HuH-7.5 (cell line): ENCODE measurements around the gene CFAP46.

Experiments used
- DNase-seq: peaks from one replicate; pipeline ENCODE4 v3.0.0; 2011; ENCODE audit warnings: low spot score

CFAP46 gene

DNA sequence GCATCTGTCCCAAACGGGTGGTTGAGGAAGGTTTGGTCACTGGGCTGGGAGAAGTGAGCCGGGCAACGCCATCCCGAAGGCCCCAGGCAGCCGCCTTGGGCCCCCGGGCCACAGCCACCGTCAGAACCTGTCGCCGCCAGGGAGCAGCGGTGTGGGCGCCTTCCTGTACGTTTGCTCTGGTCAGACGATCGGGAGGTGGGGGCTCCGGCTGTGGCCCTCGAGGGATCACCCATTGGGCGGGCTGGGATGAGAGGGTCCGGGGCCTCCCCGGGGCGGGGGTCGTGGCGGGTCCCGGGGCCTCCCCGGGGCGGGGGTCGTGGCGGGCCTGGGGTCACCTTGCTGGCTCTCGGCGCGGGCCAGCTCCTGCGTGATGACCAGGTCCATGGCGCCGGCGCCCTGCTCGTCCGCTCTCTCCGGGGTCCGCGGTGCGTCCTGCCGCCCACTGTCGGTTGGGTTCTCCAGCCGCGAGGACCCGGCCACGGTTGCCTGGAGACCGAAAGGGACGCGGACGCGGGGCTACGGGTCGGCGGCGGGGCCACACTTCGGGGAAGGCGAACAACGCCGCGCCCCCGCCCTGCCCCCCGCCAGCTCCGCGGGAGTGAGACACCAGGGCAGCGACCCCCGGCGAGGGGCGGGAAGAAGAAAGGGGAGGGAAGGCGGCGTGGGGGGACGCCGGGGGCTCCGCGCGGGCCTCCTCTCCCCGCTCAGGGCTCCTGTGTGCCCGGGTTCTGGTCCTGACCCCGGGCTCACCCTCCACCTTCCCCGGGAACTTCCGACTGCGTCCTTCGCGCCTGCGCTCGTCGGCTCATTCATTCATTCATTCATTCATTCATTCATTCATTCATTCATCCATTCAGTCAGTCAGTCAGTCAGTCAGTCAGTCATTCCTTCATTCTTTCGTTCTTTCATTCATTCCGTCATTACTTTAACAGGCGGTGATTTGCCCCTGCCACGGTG is at the start of gene CFAP46:
Gene CFAP46, minus strand, starts transcription at position 470 of the 957 bp plus-strand sequence. Its CDS starts 86 bp downstream, at position 384.
- no peak for DNase-seq

GRCh38 chr10:132991706-132992432 is 49.5 kb upstream of the CFAP46 start:
- no peak for DNase-seq

GRCh38 chr10:132990684-132991545 is 48.5 kb upstream of the CFAP46 start:
- no peak for DNase-seq

DNA sequence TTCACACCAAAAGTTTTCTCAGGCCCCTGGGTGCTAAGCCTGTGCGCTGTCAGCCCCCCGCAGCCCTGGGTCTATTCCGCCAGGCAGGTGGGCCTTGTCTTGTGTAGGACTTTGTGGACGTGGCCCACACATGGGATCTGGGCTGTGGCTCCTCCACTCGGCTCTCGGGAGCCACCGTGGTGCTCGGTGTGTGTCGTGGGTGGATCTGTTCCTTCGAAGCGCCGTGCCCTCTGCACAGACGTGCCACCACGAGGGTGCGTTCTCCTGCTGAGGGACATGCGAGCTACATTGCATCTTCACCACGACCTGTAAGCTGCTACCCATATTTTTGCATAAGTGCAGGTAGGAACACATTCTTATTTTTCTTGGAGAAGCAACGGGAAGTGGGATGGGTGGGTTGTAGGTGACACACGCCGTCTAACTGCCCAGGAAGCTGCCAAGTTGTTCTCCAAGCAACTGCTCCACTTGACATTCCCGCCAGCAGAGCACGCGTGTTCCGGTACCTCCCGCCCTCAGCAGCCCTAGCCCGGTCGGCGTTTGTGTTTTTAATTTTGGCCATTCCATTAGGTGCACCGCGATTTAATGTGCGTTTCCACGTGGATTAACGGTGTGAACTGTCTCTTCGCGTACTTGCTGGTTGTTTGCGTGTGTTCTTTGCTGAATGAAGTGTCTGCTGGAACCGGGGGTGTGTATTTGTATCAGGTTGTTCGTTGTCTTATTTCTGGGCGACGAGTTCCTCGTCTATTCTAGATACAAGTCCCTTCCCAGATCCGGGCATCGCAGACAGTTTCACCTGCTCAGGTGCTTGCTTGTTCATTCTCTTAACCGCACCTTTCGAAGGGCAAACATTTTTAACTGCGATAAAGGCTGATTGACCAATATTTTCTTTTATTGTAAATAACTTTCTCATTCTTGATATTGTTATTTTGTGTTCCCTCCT is 47.4 kb upstream of the CFAP46 start:
- DNase-seq: no peak

DNA sequence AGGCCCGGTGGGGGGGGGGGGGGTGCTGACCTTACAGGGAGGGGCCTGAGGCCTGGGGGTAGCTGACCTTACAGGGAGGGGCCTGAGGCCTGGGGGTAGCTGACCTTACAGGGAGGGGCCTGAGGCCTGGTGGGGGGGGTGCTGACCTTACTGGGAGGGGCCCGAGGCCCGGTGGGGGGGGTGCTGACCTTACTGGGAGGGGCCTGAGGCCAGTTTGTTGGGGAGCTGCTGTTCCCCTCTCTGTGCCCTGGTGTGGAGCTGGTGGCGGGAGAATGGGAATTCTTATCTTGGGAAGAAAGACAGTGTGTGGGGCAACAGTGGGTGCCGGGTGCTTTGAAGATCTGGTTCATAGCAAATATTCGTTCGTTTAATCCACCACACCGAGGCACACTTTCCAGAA is 46.6 kb upstream of the CFAP46 start:
- no peak for DNase-seq

- no peak for DNase-seq
These were observed 45.6 kb upstream of the CFAP46 start for GRCh38 chr10:132987671-132988571.

GRCh38 chr10:132986978-132987377 is 44.6 kb upstream of the CFAP46 start:
- no peak for DNase-seq

GRCh38 chr10:132986576-132986975 is 44.2 kb upstream of the CFAP46 start:
- no peak for DNase-seq

DNA sequence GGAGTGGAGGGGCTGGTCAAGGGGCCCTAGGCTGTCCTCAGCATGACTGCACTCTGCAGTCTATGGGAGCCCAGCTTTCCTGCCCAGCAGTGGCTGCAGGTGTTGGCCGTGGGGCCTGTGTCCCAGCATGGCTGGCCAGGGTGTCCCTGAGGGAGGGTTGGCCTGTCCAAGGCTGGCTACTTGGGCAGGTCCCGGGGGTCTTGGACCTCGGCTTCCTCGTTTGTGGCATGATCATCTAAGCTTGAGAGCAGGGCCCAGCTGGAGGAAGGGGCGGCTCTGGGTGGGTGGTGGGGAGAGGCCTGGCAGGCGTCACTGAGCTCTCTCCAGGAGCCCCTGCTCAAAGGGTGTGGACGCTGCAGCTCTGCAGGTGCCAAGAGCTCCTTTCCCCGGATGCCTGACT is 43.7 kb upstream of the CFAP46 start:
- DNase-seq: no peak

- no peak for DNase-seq
These were observed 43.2 kb upstream of the CFAP46 start for GRCh38 chr10:132985546-132985900.

- no peak for DNase-seq
These were observed 42.6 kb upstream of the CFAP46 start for GRCh38 chr10:132984801-132985545.

GRCh38 chr10:132984008-132984295 is 41.6 kb upstream of the CFAP46 start:
- no peak for DNase-seq

- DNase-seq: no peak
These were observed 41.1 kb upstream of the CFAP46 start for GRCh38 chr10:132983252-132984007.

GRCh38 chr10:132982301-132982989 is 40.1 kb upstream of the CFAP46 start:
- DNase-seq: no peak

DNA sequence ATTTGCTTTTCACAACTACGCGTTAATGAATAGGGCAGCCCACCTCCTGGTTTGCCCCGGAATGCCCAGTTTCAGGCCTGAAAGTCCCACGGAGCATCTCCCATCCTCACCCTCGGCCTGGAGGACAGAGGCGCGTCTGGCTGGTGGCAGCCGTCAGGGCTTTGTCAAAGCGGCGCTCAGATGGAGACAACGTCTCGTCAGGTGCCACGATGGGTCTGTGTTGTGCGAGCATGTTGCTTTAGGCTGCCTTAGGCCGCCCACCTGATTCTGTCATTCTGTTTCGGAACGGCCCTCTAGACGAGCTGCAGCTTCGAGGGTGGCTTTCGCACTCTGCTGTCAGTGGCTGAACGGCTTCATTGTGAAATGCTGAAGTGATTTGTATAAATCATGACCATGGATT is 39.4 kb upstream of the CFAP46 start:
- DNase-seq: no peak

GRCh38 chr10:132981173-132981555 is 38.8 kb upstream of the CFAP46 start:
- no peak for DNase-seq

DNA sequence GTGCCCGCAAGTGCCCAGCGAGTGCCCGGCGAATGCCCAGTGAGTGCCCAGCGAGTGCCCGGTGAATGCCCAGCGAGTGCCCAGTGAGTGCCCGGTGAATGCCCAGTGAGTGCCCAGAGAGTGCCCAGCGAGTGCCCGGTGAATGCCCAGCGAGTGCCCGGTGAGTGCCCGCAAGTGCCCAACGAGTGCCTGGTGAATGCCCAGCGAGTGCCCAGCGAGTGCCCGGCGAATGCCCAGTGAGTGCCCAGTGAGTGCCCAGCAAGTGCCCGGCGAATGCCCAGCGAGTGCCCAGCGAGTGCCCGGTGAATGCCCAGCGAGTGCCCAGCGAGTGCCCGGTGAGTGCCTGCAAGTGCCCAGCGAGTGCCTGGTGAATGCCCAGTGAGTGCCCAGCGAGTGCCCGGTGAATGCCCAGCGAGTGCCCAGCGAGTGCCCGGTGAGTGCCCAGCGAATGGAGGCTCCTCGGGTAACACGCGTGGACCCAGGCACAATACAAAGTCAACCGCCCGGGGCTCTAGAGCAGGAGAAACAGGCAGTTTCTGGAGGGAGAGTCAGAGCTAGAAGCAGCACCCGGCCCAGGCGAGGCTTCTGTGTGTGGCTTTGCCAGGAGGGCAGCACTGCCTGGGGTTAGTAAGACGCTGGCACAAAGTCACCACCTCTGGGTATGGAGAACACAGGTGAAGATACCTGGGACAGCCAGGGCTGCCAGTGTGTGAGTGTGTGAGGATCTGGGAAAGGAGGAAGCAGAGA is 38.2 kb upstream of the CFAP46 start:
- DNase-seq: no peak
